ENCODE results near the gene ARSA.

GRCh38 chr22:50625131-50625567, 2.8 kb downstream of the ARSA start:
- TF ChIP-seq, protein P1, sequence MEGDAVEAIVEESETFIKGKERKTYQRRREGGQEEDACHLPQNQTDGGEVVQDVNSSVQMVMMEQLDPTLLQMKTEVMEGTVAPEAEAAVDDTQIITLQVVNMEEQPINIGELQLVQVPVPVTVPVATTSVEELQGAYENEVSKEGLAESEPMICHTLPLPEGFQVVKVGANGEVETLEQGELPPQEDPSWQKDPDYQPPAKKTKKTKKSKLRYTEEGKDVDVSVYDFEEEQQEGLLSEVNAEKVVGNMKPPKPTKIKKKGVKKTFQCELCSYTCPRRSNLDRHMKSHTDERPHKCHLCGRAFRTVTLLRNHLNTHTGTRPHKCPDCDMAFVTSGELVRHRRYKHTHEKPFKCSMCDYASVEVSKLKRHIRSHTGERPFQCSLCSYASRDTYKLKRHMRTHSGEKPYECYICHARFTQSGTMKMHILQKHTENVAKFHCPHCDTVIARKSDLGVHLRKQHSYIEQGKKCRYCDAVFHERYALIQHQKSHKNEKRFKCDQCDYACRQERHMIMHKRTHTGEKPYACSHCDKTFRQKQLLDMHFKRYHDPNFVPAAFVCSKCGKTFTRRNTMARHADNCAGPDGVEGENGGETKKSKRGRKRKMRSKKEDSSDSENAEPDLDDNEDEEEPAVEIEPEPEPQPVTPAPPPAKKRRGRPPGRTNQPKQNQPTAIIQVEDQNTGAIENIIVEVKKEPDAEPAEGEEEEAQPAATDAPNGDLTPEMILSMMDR (conservative IDR thresholded peaks at IDR 0.05; ENCODE audit: low read length), result no peak
- no peak for TF ChIP-seq EZH2phosphoT487 (IDR thresholded peaks at IDR 0.05; ENCODE audit: borderline replicate concordance, low read depth, low read length)
